ENCODE data around the gene EME2.
A peak's percentile ranks its signal among the peaks of the same experiment; 100 is the strongest.

Gene EME2

GRCh38 chr16:1779741-1780676 is 7.4 kb downstream of the EME2 start:
- DNase-seq = no peak

- DNase-seq = no peak
Observed at GRCh38 chr16:1780677-1781072, 8.1 kb downstream of the EME2 start.

GRCh38 chr16:1781254-1781653 is 8.6 kb downstream of the EME2 start:
- DNase-seq = no peak

GRCh38 chr16:1781758-1782407 is 9.3 kb downstream of the EME2 start:
- peak; percentile 26 for DNase-seq

GRCh38 chr16:1782408-1783264 is 10.0 kb downstream of the EME2 start, which contains the start of the genes NUBP2 and SPSB3:
NUBP2 (plus strand) TSS chr16:1782960; CDS start chr16:1783021, 61 bp downstream.
SPSB3 (minus strand) TSS chr16:1782571; CDS start chr16:1781483, 1,088 bp downstream.
- DNase-seq = peak; percentile 100

GRCh38 chr16:1784977-1785845 is 12.6 kb downstream of the EME2 start:
- no peak for DNase-seq

GRCh38 chr16:1785846-1786170 is 13.2 kb downstream of the EME2 start:
- DNase-seq = no peak

GRCh38 chr16:1786242-1787055 is 13.8 kb downstream of the EME2 start:
- no peak for DNase-seq

- no peak for DNase-seq
Observed at GRCh38 chr16:1787056-1787321, 14.4 kb downstream of the EME2 start.

GRCh38 chr16:1787322-1788094 is 14.9 kb downstream of the EME2 start:
- DNase-seq = no peak

GRCh38 chr16:1788095-1788707 is 15.6 kb downstream of the EME2 start:
- DNase-seq = no peak

GRCh38 chr16:1788708-1789100 is 16.1 kb downstream of the EME2 start:
- no peak for DNase-seq

GRCh38 chr16:1789643-1790045 is 17.0 kb downstream of the EME2 start:
- DNase-seq = no peak

- no peak for DNase-seq
Observed at GRCh38 chr16:1790261-1790610, 17.6 kb downstream of the EME2 start.

GRCh38 chr16:1790611-1791255 is 18.1 kb downstream of the EME2 start:
- no peak for DNase-seq

- DNase-seq = no peak
Observed at GRCh38 chr16:1791256-1791942, 18.8 kb downstream of the EME2 start.

- DNase-seq = no peak
Observed at GRCh38 chr16:1791943-1792812, 19.6 kb downstream of the EME2 start.
